AG04450 (cell line): ENCODE measurements around the gene MALSU1. TPM values are rescaled to one million over a fixed set of nuclear protein-coding genes. Genes with fewer than 3 reads are reported as not detected.

Source experiments
- CTCF ChIA-PET: fragments of 300-600, 350-600 bp; formaldehyde crosslinking; extraction: SDS; loops from one replicate; lab custom pipeline; 2022; ENCODE audit warnings: antibody characterized with exemption, inconsistent platforms; lab: Charles Lee
- POLR2A ChIA-PET: fragments of 350-600 bp; formaldehyde crosslinking; extraction: SDS; loops from one replicate; lab custom pipeline; 2021; ENCODE audit warnings: antibody characterized with exemption, inconsistent platforms; lab: Yijun Ruan, JAX
- DNase-seq: peaks from one replicate; pipeline ENCODE4 v3.0.0-alpha.2; 2011; ENCODE audit warnings: low read depth, low spot score
- H3K27ac ChIP-seq: one replicate; pipeline ENCODE4 v1.5.1; 2012; ENCODE audit warnings: low read depth, low read length, control low read depth
- H3K27me3 ChIP-seq: one replicate; pipeline ENCODE4 v1.6.0; 2012; ENCODE audit warnings: low read length; ENCODE audit not compliant: control insufficient read depth, insufficient read depth
- H3K4me3 ChIP-seq: 2 replicates; pipeline ENCODE4 v1.5.1; 2011; ENCODE audit warnings: mild to moderate bottlenecking, low read depth, low read length, control low read depth
- H3K9me3 ChIP-seq: 2 replicates; pipeline ENCODE4 v1.5.1; 2012; ENCODE audit warnings: low read length; ENCODE audit not compliant: control insufficient read depth, insufficient read depth
- CTCF ChIP-seq: IDR thresholded peaks from 2 replicates; pipeline ENCODE4 v1.5.1; 2011; ENCODE audit warnings: low read depth, low read length, control low read depth, inconsistent platforms
- polyA plus RNA-seq: library from polyadenylated mRNA; depleted of rRNA; stranded (reverse); fragments of >200 nt; gene quantifications from 2 replicates; pipeline ENCODE4 v1.2.3, GENCODE V29; 2011

Gene MALSU1
- polyA plus RNA-seq, 1 experiment, result 82.2 TPM

GRCh38 chr7:23332910-23333612 lies 33.9 kb downstream of the MALSU1 start:
- Histone ChIP-seq H3K9me3 (peaks cover 6% of the 10 kb centered on the region; the same call in 1 of the 2 replicates), H3K4me3 (no peak overlapping the region), H3K27me3 (no peaks in the 10 kb centered on the region), H3K27ac (no peak overlapping the region)
- ChIA-PET CTCF (no interaction called here), POLR2A (interaction anchor here (1.6 kb wide), 1 partner anchor 16 kb away, joined by 3 read pairs; no protein-coding TSS in a partner anchor)
- DNase-seq, result no peak
- no peak for TF ChIP-seq CTCF

GRCh38 chr7:23333671-23334246 lies 34.6 kb downstream of the MALSU1 start:
- no peaks in the 10 kb centered on the region for H3K27me3 ChIP-seq
- POLR2A ChIA-PET, result interaction anchor here (1.0 to 2.1 kb wide), 3 partner anchors 10 to 24 kb away, joined by 3 to 8 read pairs (median 3); no protein-coding TSS in a partner anchor
- H3K9me3 ChIP-seq, result peaks cover 6% of the 10 kb centered on the region; the same call in 1 of the 2 replicates
- H3K27ac ChIP-seq, result peak overlapping the region; percentile 32
- TF ChIP-seq CTCF, result no peak
- no peak overlapping the region for H3K4me3 ChIP-seq
- CTCF ChIA-PET, result no interaction called here
- peak; percentile 67 for DNase-seq

- no peak overlapping the region for H3K4me3 ChIP-seq
- H3K9me3 ChIP-seq, result peaks cover 6% of the 10 kb centered on the region; the same call in 1 of the 2 replicates
- TF ChIP-seq CTCF, result no peak
- no peaks in the 10 kb centered on the region for H3K27me3 ChIP-seq
- ChIA-PET CTCF (no interaction called here), POLR2A (interaction anchor here (1.0 to 2.1 kb wide), 3 partner anchors 9 to 23 kb away, joined by 3 to 8 read pairs (median 3); no protein-coding TSS in a partner anchor)
- peak overlapping the region; percentile 12 for H3K27ac ChIP-seq
- peak; percentile 91 for DNase-seq
These were observed 35.4 kb downstream of the MALSU1 start for GRCh38 chr7:23334482-23335056.

GRCh38 chr7:23335136-23335535 lies 36.0 kb downstream of the MALSU1 start:
- CTCF ChIA-PET, result interaction anchor here (0.9 kb wide), 1 partner anchor 23 kb away, joined by 5 read pairs; no protein-coding TSS in a partner anchor
- POLR2A ChIA-PET, result interaction anchor here (0.9 to 2.1 kb wide), 3 partner anchors 9 to 23 kb away, joined by 3 to 8 read pairs (median 3); no protein-coding TSS in a partner anchor
- no peak for DNase-seq
- peak overlapping the region; percentile 40 for H3K27ac ChIP-seq
- H3K27me3 ChIP-seq, result no peaks in the 10 kb centered on the region
- no peak overlapping the region for H3K4me3 ChIP-seq
- H3K9me3 ChIP-seq, result peaks cover 6% of the 10 kb centered on the region; the same call in 1 of the 2 replicates
- TF ChIP-seq CTCF, result no peak
